HepG2 (cell line): ENCODE measurements around the gene SHISA4. TPM values are rescaled to one million over a fixed set of nuclear protein-coding genes. Genes with fewer than 3 reads are reported as not detected.

Experiments
- ATF7 ChIP-seq, 2 experiments: fragments of 450-650 bp in 1 of 2; sonication (generic) in 1 of 2; formaldehyde crosslinking in 1 of 2; IDR thresholded peaks; 2 replicates each; pipeline versions ENCODE4 v1.4.0 to v1.6.1; 2016 to 2020; ENCODE audit warnings: antibody characterized with exemption in 1 of 2, mild to moderate bottlenecking in 1 of 2, missing genetic modification reagents in 1 of 2
- BHLHE40 ChIP-seq: IDR thresholded peaks from 2 replicates; pipeline ENCODE4 v1.6.1; 2011; ENCODE audit warnings: low read length, improper control_type of control experiment
- CCDC6 ChIP-seq: sonication (generic); formaldehyde crosslinking; IDR thresholded peaks from 2 replicates; pipeline ENCODE4 v1.8.1; 2022; ENCODE audit warnings: mild to moderate bottlenecking, missing genetic modification reagents, moderate library complexity
- ETV6 ChIP-seq: sonication (generic); formaldehyde crosslinking; conservative IDR thresholded peaks from 2 replicates; pipeline ENCODE4 v1.4.0; 2020; ENCODE audit warnings: missing genetic modification reagents
- FOSL1 ChIP-seq: sonication (generic); formaldehyde crosslinking; IDR thresholded peaks from 2 replicates; pipeline ENCODE4 v1.9.0; 2021; ENCODE audit warnings: missing genetic modification reagents, borderline replicate concordance
- FOXA3 ChIP-seq: IDR thresholded peaks from 2 replicates; pipeline ENCODE4 v1.6.1; 2016; ENCODE audit warnings: missing genetic modification reagents, missing compliant biosample characterization
- FOXK1 ChIP-seq: sonication (generic); formaldehyde crosslinking; IDR thresholded peaks from 2 replicates; pipeline ENCODE4 v1.4.0; 2020; ENCODE audit warnings: low read depth, missing genetic modification reagents, borderline replicate concordance
- GPN1 ChIP-seq: sonication (generic); formaldehyde crosslinking; IDR thresholded peaks from 2 replicates; pipeline ENCODE4 v1.5.1; 2020; ENCODE audit warnings: missing genetic modification reagents, borderline replicate concordance
- KDM1A ChIP-seq: IDR thresholded peaks from 2 replicates; pipeline ENCODE4 v1.6.1; 2016; ENCODE audit warnings: missing compliant biosample characterization
- KLF13 ChIP-seq: sonication (generic); formaldehyde crosslinking; IDR thresholded peaks from 2 replicates; pipeline ENCODE4 v1.4.0; 2020; ENCODE audit warnings: mild to moderate bottlenecking, missing genetic modification reagents
- KLF9 ChIP-seq: IDR thresholded peaks from 2 replicates; pipeline ENCODE4 v1.6.1; 2016; ENCODE audit warnings: low read depth
- MIER3 ChIP-seq: IDR thresholded peaks from 2 replicates; pipeline ENCODE4 v1.6.1; 2016; ENCODE audit warnings: missing compliant biosample characterization, borderline replicate concordance
- PHF5A ChIP-seq: IDR thresholded peaks from one replicate; pipeline ENCODE4 v1.6.1; 2018; ENCODE audit warnings: low read depth, missing genetic modification reagents; ENCODE audit not compliant: unreplicated experiment
- PITX1 ChIP-seq: sonication (generic); formaldehyde crosslinking; IDR thresholded peaks from 2 replicates; pipeline ENCODE4 v1.5.1; 2020; ENCODE audit warnings: mild to moderate bottlenecking, missing genetic modification reagents
- POLR2AphosphoS5 ChIP-seq: IDR thresholded peaks from 2 replicates; pipeline ENCODE4 v1.6.1; 2012; ENCODE audit warnings: low read depth, low read length
- PTBP1 ChIP-seq: fragments of 200-400 bp; formaldehyde crosslinking; IDR thresholded peaks from 2 replicates; pipeline ENCODE4 v1.6.1; 2018; ENCODE audit warnings: low read length, low read depth; ENCODE audit not compliant: poor library complexity, severe bottlenecking
- RARA ChIP-seq: IDR thresholded peaks from 2 replicates; pipeline ENCODE4 v1.6.1; 2016; ENCODE audit warnings: missing genetic modification reagents, missing compliant biosample characterization
- SMC3 ChIP-seq: IDR thresholded peaks from 2 replicates; pipeline ENCODE4 v1.6.1; 2011; ENCODE audit warnings: low read length, improper control_type of control experiment
- TARDBP ChIP-seq: sonication (generic); formaldehyde crosslinking; IDR thresholded peaks from 2 replicates; pipeline ENCODE4 v1.8.0; 2022; ENCODE audit warnings: mild to moderate bottlenecking, missing genetic modification reagents
- TBX2 ChIP-seq: sonication (generic); formaldehyde crosslinking; IDR thresholded peaks from 2 replicates; pipeline ENCODE4 v1.5.0; 2020; ENCODE audit warnings: missing genetic modification reagents, mild to moderate bottlenecking, borderline replicate concordance
- TCF7 ChIP-seq: sonication (generic); IDR thresholded peaks from 2 replicates; pipeline ENCODE4 v1.6.1; 2016; ENCODE audit warnings: antibody characterized with exemption, low read depth
- THAP11 ChIP-seq: IDR thresholded peaks from 2 replicates; pipeline ENCODE4 v1.6.1; 2016; ENCODE audit warnings: missing biosample characterization, missing genetic modification reagents
- U2AF1 ChIP-seq: fragments of 200-400 bp; formaldehyde crosslinking; optimal IDR thresholded peaks from 2 replicates; pipeline ENCODE3; 2017; ENCODE audit warnings: mild to moderate bottlenecking, low read depth, low read length
- ZBTB38 ChIP-seq: sonication (generic); formaldehyde crosslinking; IDR thresholded peaks from 2 replicates; pipeline ENCODE4 v1.5.1; 2020; ENCODE audit warnings: mild to moderate bottlenecking, missing genetic modification reagents
- ZNF17 ChIP-seq: sonication (generic); formaldehyde crosslinking; IDR thresholded peaks from 2 replicates; pipeline ENCODE4 v1.5.0; 2020; ENCODE audit warnings: mild to moderate bottlenecking, missing genetic modification reagents
- ZNF256 ChIP-seq: sonication (generic); formaldehyde crosslinking; conservative IDR thresholded peaks from 2 replicates; pipeline ENCODE4 v1.4.0; 2020; ENCODE audit warnings: missing genetic modification reagents
- ZNF264 ChIP-seq: sonication (generic); formaldehyde crosslinking; IDR thresholded peaks from 2 replicates; pipeline ENCODE4 v1.4.0; 2020; ENCODE audit warnings: missing genetic modification reagents
- ZNF30 ChIP-seq: sonication (generic); formaldehyde crosslinking; IDR thresholded peaks from 2 replicates; pipeline ENCODE4 v1.5.0; 2020; ENCODE audit warnings: mild to moderate bottlenecking, missing genetic modification reagents
- ZNF331 ChIP-seq: sonication (generic); formaldehyde crosslinking; IDR thresholded peaks from 2 replicates; pipeline ENCODE4 v1.4.0; 2020; ENCODE audit warnings: missing genetic modification reagents
- ZNF530 ChIP-seq: sonication (generic); formaldehyde crosslinking; IDR thresholded peaks from 2 replicates; pipeline ENCODE4 v1.5.0; 2020; ENCODE audit warnings: low read depth, mild to moderate bottlenecking, missing genetic modification reagents
- ZNF567 ChIP-seq: sonication (generic); formaldehyde crosslinking; IDR thresholded peaks from 2 replicates; pipeline ENCODE4 v1.8.1; 2023; ENCODE audit warnings: mild to moderate bottlenecking, missing genetic modification reagents, borderline replicate concordance
- ZNF569 ChIP-seq: sonication (generic); formaldehyde crosslinking; IDR thresholded peaks from 2 replicates; pipeline ENCODE4 v1.5.0; 2020; ENCODE audit warnings: mild to moderate bottlenecking, missing genetic modification reagents, moderate library complexity, borderline replicate concordance
- ZNF589 ChIP-seq: sonication (generic); formaldehyde crosslinking; conservative IDR thresholded peaks from 2 replicates; pipeline ENCODE4 v1.8.0; 2022; ENCODE audit warnings: mild to moderate bottlenecking, moderate library complexity, missing genetic modification reagents
- ZNF605 ChIP-seq: sonication (generic); formaldehyde crosslinking; IDR thresholded peaks from 2 replicates; pipeline ENCODE4 v1.8.0; 2022; ENCODE audit warnings: mild to moderate bottlenecking, missing genetic modification reagents
- ZNF674 ChIP-seq: sonication (generic); formaldehyde crosslinking; IDR thresholded peaks from 2 replicates; pipeline ENCODE4 v1.5.0; 2020; ENCODE audit warnings: low read depth, mild to moderate bottlenecking, missing genetic modification reagents
- ZNF781 ChIP-seq: sonication (generic); formaldehyde crosslinking; IDR thresholded peaks from 2 replicates; pipeline ENCODE4 v1.5.1; 2020; ENCODE audit warnings: borderline replicate concordance, mild to moderate bottlenecking, missing genetic modification reagents; ENCODE audit errors: not compliant biosample characterization
- polyA plus RNA-seq, 8 experiments: library from polyadenylated mRNA; depleted of rRNA in 3 of 8; stranded (reverse) in 7 of 8; unstranded in 1 of 8; fragments of >200 nt; fragmentation: Illumina TruSeq in 4 of 8; extraction: Trizol in 4 of 8; gene quantifications; 2 replicates each; pipeline versions ENCODE4 v1.2.1 to v1.2.3, GENCODE V29; 2011 to 2016; ENCODE audit warnings: low read depth in 4 of 8, missing spikeins in 1 of 8, mixed read lengths in 1 of 8; ENCODE audit not compliant: insufficient read depth in 1 of 8
- total RNA-seq, 5 experiments: library from RNA; depleted of rRNA; stranded (reverse); fragments of >200 nt; fragmentation: Illumina TruSeq; extraction: Trizol; gene quantifications; 2 replicates each; pipeline ENCODE4 v1.2.3, GENCODE V29; 2016; ENCODE audit warnings: low read depth in 1 of 5

The SHISA4 gene
- total and polyA plus RNA-seq, 2 of the 13 experiments (the other 11 are each of a cell fraction or from before 2014, with no cell fraction given): 0.51 to 1.0 TPM

DNA sequence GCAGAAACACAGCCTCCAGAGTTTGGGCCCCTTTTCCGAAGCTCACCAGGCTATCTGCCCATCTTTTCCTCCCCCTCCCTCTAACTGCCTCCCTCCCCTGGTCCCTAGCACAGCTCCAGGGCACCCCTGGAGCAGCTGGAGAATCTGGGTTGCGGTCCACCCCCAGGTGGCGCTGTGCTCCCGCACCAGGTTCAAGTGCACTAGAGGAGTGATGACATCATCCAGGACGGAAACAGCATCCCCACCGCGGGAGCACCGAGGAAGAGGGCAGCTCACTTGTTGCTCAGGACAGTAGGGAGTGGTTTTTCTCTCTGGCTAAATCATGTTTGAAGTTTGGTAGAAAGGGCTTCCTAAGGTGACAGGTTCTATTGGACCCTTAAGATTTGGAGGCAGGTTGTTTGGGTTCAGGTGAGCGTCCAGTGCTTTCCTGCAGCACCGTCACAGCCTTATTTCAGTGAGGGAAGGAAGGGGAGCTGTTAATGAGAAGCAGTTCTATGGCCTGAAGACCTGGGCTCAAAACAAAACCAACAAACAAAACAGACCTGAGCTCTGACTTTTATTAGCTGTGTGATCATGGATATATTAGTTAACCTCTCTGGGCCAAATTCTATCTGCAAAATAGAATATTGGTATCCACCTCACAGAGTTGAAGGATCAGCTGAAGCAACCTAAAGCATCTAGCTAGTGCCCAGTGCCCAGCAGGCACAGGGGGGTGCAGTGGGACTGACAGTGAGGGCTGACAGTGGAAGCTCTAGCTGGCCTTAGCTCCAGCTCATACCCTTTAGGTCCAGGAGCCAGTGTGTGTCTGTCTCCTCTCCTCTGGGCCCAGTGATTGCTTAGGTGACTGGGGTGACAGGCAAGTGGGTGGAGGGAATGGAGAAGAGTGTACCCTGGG is 7.5 kb downstream of the SHISA4 start (continued):
- no peak for TF ChIP-seq PTBP1
- TF ChIP-seq THAP11 (CRISPR knock-in tag): peak; percentile 44; the same call in 1 of the 2 replicates
- TF ChIP-seq ZNF674 (CRISPR knock-in tag): no peak
- TF ChIP-seq ZNF264 (CRISPR knock-in tag): no peak
- TF ChIP-seq ZNF589 (CRISPR knock-in tag): no peak
- no peak for TF ChIP-seq ZNF30 (CRISPR knock-in tag)
- no peak for TF ChIP-seq ZNF781 (CRISPR knock-in tag)
- TF ChIP-seq KLF13 (CRISPR knock-in tag): no peak
- TF ChIP-seq U2AF1: no peak
- no peak for TF ChIP-seq FOSL1 (CRISPR knock-in tag)
- no peak for TF ChIP-seq BHLHE40
- TF ChIP-seq CCDC6 (CRISPR knock-in tag): no peak
- TF ChIP-seq ETV6: no peak
- TF ChIP-seq ZBTB38 (CRISPR knock-in tag): no peak
- peak; percentile 76 for TF ChIP-seq SMC3
- TF ChIP-seq PHF5A: no peak
- TF ChIP-seq TARDBP (CRISPR knock-in tag): peak; percentile 53
- peak; percentile 55; the same call in 1 of the 2 replicates for TF ChIP-seq FOXK1 (CRISPR knock-in tag)
- no peak for TF ChIP-seq PITX1 (CRISPR knock-in tag)
- TF ChIP-seq POLR2AphosphoS5: no peak
- TF ChIP-seq ATF7 (IDR thresholded peaks at IDR 0.05): peak; percentile 98
- peak; percentile 99 for TF ChIP-seq ATF7 (CRISPR knock-in tag; IDR thresholded peaks at IDR 0.05)
- TF ChIP-seq GPN1 (CRISPR knock-in tag): no peak
- TF ChIP-seq RARA (CRISPR knock-in tag): 0 out of 2 replicates have a peak, but pooled peaks have one; percentile 12
- no peak for TF ChIP-seq ZNF567 (CRISPR knock-in tag)
- no peak for TF ChIP-seq ZNF17 (CRISPR knock-in tag)
- no peak for TF ChIP-seq ZNF530 (CRISPR knock-in tag)
- TF ChIP-seq TBX2 (CRISPR knock-in tag): no peak
- TF ChIP-seq FOXA3 (CRISPR knock-in tag): peak; percentile 37; the same call in 1 of the 2 replicates
- 0 out of 2 replicates have a peak, but pooled peaks have one; percentile 37 for TF ChIP-seq ZNF331
- TF ChIP-seq TCF7: no peak
- TF ChIP-seq KLF9: no peak
- TF ChIP-seq MIER3 (CRISPR knock-in tag): no peak
- TF ChIP-seq ZNF256: no peak
- no peak for TF ChIP-seq ZNF605 (CRISPR knock-in tag)
- TF ChIP-seq KDM1A (CRISPR knock-in tag): peak; percentile 34; the same call in 1 of the 2 replicates
- TF ChIP-seq ZNF569 (CRISPR knock-in tag): no peak
